Activated CD4-positive, alpha-beta T cell treated with anti-CD3 and anti-CD28 coated beads for 36 hours (primary cell): Measurements from ENCODE around the gene TGFB2. TPM values are rescaled to one million over a fixed set of nuclear protein-coding genes. Genes with fewer than 3 reads are reported as not detected.

Experiments used
- ATAC-seq: fragments of 200-7000 bp; cut with Tn5 transposase; one replicate; pipeline ENCODE4 v1.10.0; 2021; ENCODE audit warnings: mild to moderate bottlenecking, moderate library complexity
- CTCF ChIA-PET: fragments of 350-600 bp; sonication (Branson Sonifier 250); formaldehyde crosslinking; loops from one replicate; lab custom pipeline; 2021; ENCODE audit warnings: antibody characterized with exemption; lab: Charles Lee
- POLR2A ChIA-PET: fragments of 350-600 bp; sonication (Branson Sonifier 250); formaldehyde crosslinking; loops from one replicate; lab custom pipeline; 2021; ENCODE audit warnings: antibody characterized with exemption, inconsistent platforms; lab: Charles Lee
- DNase-seq: peaks from one replicate; pipeline ENCODE4 v3.0.0-alpha.2; 2020
- H3K27ac Mint-ChIP-seq: one replicate; pipeline ENCODE4 v1.8.0; 2021; ENCODE audit warnings: mixed read lengths
- H3K27me3 Mint-ChIP-seq: one replicate; pipeline ENCODE4 v1.8.0; 2021; ENCODE audit warnings: mixed read lengths
- H3K36me3 Mint-ChIP-seq: one replicate; pipeline ENCODE4 v1.8.0; 2021; ENCODE audit warnings: low read depth, mixed read lengths
- H3K4me1 Mint-ChIP-seq: one replicate; pipeline ENCODE4 v1.8.0; 2021; ENCODE audit warnings: mixed read lengths
- H3K4me3 Mint-ChIP-seq: one replicate; pipeline ENCODE4 v1.8.0; 2021; ENCODE audit warnings: mild to moderate bottlenecking, moderate library complexity, mixed read lengths
- H3K9me3 Mint-ChIP-seq: one replicate; pipeline ENCODE4 v1.8.0; 2021; ENCODE audit warnings: low read depth, mixed read lengths
- intact Hi-C, 2 experiments: fragments of 100-400 bp; cut with DNase I in 1 of 2; cut with micrococcal nuclease in 1 of 2; formaldehyde crosslinking; loops; one replicate each; pipeline versions ENCODE4 v1.14.2 to v1.15.1; 2022 to 2024; cut with DNase I, micrococcal nuclease
- total RNA-seq, 2 experiments: library from RNA; stranded (reverse); gene quantifications; one replicate each; pipeline ENCODE4 v1.2.3, GENCODE V29; 2021

The TGFB2 gene
- total RNA-seq, 2 experiments from 2014 or later: 0.09 TPM; not detected in 1

GRCh38 chr1:218480588-218481099 is 135.5 kb downstream of the TGFB2 start:
- Mint-ChIP-seq H3K4me1 (no peaks in the 10 kb centered on the region), H3K27ac (no peak overlapping the region)

GRCh38 chr1:218481116-218481775 is 136.1 kb downstream of the TGFB2 start:
- Mint-ChIP-seq H3K36me3 (no peaks in the 10 kb centered on the region), H3K27me3 (peaks cover 7% of the 10 kb centered on the region), H3K9me3 (no peaks in the 10 kb centered on the region), H3K27ac (no peak overlapping the region), H3K4me1 (no peaks in the 10 kb centered on the region), H3K4me3 (no peak overlapping the region)
- no peak for ATAC-seq
- ChIA-PET POLR2A (no interaction called here), CTCF (no interaction called here)
- intact Hi-C loops: no loop called here
- no peak for DNase-seq

More at GRCh38 chr1:218480588-218481099, 135.5 kb downstream of the TGFB2 start:
- POLR2A ChIA-PET: no interaction called here
- peaks cover 7% of the 10 kb centered on the region for H3K27me3 Mint-ChIP-seq
- CTCF ChIA-PET: no interaction called here
- DNase-seq: no peak
- intact Hi-C loops: no loop called here
- H3K36me3 Mint-ChIP-seq: no peaks in the 10 kb centered on the region
- no peak overlapping the region for H3K4me3 Mint-ChIP-seq
- H3K9me3 Mint-ChIP-seq: no peaks in the 10 kb centered on the region
- ATAC-seq: no peak

GRCh38 chr1:218482683-218483082 is 137.5 kb downstream of the TGFB2 start:
- no peak for ATAC-seq
- Mint-ChIP-seq H3K4me3 (no peak overlapping the region), H3K9me3 (no peaks in the 10 kb centered on the region), H3K36me3 (no peaks in the 10 kb centered on the region), H3K27me3 (peaks cover 9% of the 10 kb centered on the region), H3K4me1 (no peaks in the 10 kb centered on the region), H3K27ac (no peak overlapping the region)
- ChIA-PET CTCF (interaction anchor here (0.6 kb wide), 1 partner anchor 967 kb away, joined by 4 read pairs; no protein-coding TSS in a partner anchor), POLR2A (no interaction called here)
- no peak for DNase-seq
- intact Hi-C loops: no loop called here

GRCh38 chr1:218485241-218485928 is 140.2 kb downstream of the TGFB2 start:
- intact Hi-C loops: no loop called here
- no peak overlapping the region for H3K27ac Mint-ChIP-seq
- ChIA-PET CTCF (interaction anchor here (0.5 to 0.9 kb wide), 2 partner anchors 43 to 156 kb away, joined by 3 to 4 read pairs; no protein-coding TSS in a partner anchor), POLR2A (no interaction called here)
- ATAC-seq (no peak), DNase-seq (no peak)
- no peaks in the 10 kb centered on the region for H3K9me3 Mint-ChIP-seq
- H3K4me1 Mint-ChIP-seq: no peaks in the 10 kb centered on the region
- H3K4me3 Mint-ChIP-seq: no peak overlapping the region
- peaks cover 3% of the 10 kb centered on the region for H3K27me3 Mint-ChIP-seq
- H3K36me3 Mint-ChIP-seq: no peaks in the 10 kb centered on the region

GRCh38 chr1:218488531-218488930 is 143.4 kb downstream of the TGFB2 start:
- POLR2A ChIA-PET: interaction anchor here (0.6 kb wide), 1 partner anchor 1748 kb away, joined by 3 read pairs; no protein-coding TSS in a partner anchor
- Mint-ChIP-seq H3K36me3 (no peaks in the 10 kb centered on the region), H3K27me3 (peaks cover 8% of the 10 kb centered on the region), H3K4me1 (no peaks in the 10 kb centered on the region), H3K4me3 (no peak overlapping the region), H3K9me3 (no peaks in the 10 kb centered on the region), H3K27ac (no peak overlapping the region)
- DNase-seq (no peak), ATAC-seq (no peak)
- intact Hi-C loops: no loop called here
- CTCF ChIA-PET: no interaction called here

- DNase-seq: no peak
- no peaks in the 10 kb centered on the region for H3K9me3 Mint-ChIP-seq
- H3K27me3 Mint-ChIP-seq: peaks cover 8% of the 10 kb centered on the region
- no peaks in the 10 kb centered on the region for H3K4me1 Mint-ChIP-seq
- H3K36me3 Mint-ChIP-seq: no peaks in the 10 kb centered on the region
- no peak overlapping the region for H3K4me3 Mint-ChIP-seq
- ATAC-seq: no peak
- intact Hi-C loops: no loop called here
- ChIA-PET POLR2A (interaction anchor here (0.6 kb wide), 1 partner anchor 1749 kb away, joined by 3 read pairs; no protein-coding TSS in a partner anchor), CTCF (no interaction called here)
- no peak overlapping the region for H3K27ac Mint-ChIP-seq
These were observed 143.8 kb downstream of the TGFB2 start for GRCh38 chr1:218488986-218489385.

GRCh38 chr1:218490406-218490922 is 145.3 kb downstream of the TGFB2 start:
- Mint-ChIP-seq H3K4me1 (no peaks in the 10 kb centered on the region), H3K27me3 (peaks cover 11% of the 10 kb centered on the region), H3K27ac (no peak overlapping the region), H3K9me3 (no peaks in the 10 kb centered on the region), H3K36me3 (no peaks in the 10 kb centered on the region), H3K4me3 (no peak overlapping the region)
- no peak for DNase-seq
- intact Hi-C loops: no loop called here
- ChIA-PET CTCF (no interaction called here), POLR2A (interaction anchor here (0.6 kb wide), 1 partner anchor 204 kb away, joined by 9 read pairs; no protein-coding TSS in a partner anchor)
- no peak for ATAC-seq

- no peak for DNase-seq
- H3K27me3 Mint-ChIP-seq: peaks cover 9% of the 10 kb centered on the region
- intact Hi-C loops: no loop called here
These were observed 147.7 kb downstream of the TGFB2 start for GRCh38 chr1:218492874-218493273.

GRCh38 chr1:218493986-218494385 is 148.8 kb downstream of the TGFB2 start:
- CTCF ChIA-PET: no interaction called here
- no peaks in the 10 kb centered on the region for H3K36me3 Mint-ChIP-seq
- no peaks in the 10 kb centered on the region for H3K4me1 Mint-ChIP-seq
- ATAC-seq (no peak), DNase-seq (no peak)
- peaks cover 18% of the 10 kb centered on the region for H3K27me3 Mint-ChIP-seq
- H3K9me3 Mint-ChIP-seq: no peaks in the 10 kb centered on the region
- POLR2A ChIA-PET: no interaction called here
- H3K27ac Mint-ChIP-seq: no peak overlapping the region
- intact Hi-C loops: no loop called here
- no peak overlapping the region for H3K4me3 Mint-ChIP-seq

More at GRCh38 chr1:218492874-218493273, 147.7 kb downstream of the TGFB2 start:
- no peak for ATAC-seq
- H3K4me3 Mint-ChIP-seq: no peak overlapping the region
- H3K36me3 Mint-ChIP-seq: no peaks in the 10 kb centered on the region
- no peaks in the 10 kb centered on the region for H3K4me1 Mint-ChIP-seq
- POLR2A ChIA-PET: no interaction called here
- CTCF ChIA-PET: interaction anchor here (1.2 kb wide), 1 partner anchor 163 kb away, joined by 4 read pairs; no protein-coding TSS in a partner anchor
- no peak overlapping the region for H3K27ac Mint-ChIP-seq
- H3K9me3 Mint-ChIP-seq: no peaks in the 10 kb centered on the region
